ENCODE data around the gene RCVRN. TPM values are rescaled to one million over a fixed set of nuclear protein-coding genes. Genes with fewer than 3 reads are reported as not detected.

RCVRN gene
- not detected for total RNA-seq
- long read RNA-seq = 0 reads

GRCh38 chr17:9905078-9905415 lies at the start of gene RCVRN:
RCVRN (minus strand) TSS chr17:9905271; CDS start chr17:9905180, 91 bp downstream.
- intact Hi-C loops (cut with DNase I) = no loop called here
- no peaks in the 10 kb centered on the region for H3K36me3 ChIP-seq
- no peak within 1 kb of the TSS for H3K27ac ChIP-seq
- peaks cover 5% of the 10 kb centered on the region for H3K4me1 ChIP-seq
- DNase-seq (no peak), ATAC-seq (no peak)
- no peaks in the 10 kb centered on the region for H3K9me3 ChIP-seq
- no peak within 1 kb of the TSS for H3K4me3 ChIP-seq
- TF ChIP-seq, protein P1, sequence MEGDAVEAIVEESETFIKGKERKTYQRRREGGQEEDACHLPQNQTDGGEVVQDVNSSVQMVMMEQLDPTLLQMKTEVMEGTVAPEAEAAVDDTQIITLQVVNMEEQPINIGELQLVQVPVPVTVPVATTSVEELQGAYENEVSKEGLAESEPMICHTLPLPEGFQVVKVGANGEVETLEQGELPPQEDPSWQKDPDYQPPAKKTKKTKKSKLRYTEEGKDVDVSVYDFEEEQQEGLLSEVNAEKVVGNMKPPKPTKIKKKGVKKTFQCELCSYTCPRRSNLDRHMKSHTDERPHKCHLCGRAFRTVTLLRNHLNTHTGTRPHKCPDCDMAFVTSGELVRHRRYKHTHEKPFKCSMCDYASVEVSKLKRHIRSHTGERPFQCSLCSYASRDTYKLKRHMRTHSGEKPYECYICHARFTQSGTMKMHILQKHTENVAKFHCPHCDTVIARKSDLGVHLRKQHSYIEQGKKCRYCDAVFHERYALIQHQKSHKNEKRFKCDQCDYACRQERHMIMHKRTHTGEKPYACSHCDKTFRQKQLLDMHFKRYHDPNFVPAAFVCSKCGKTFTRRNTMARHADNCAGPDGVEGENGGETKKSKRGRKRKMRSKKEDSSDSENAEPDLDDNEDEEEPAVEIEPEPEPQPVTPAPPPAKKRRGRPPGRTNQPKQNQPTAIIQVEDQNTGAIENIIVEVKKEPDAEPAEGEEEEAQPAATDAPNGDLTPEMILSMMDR (IDR thresholded peaks at IDR 0.05) = no peak
- peaks cover 5% of the 10 kb centered on the region for H3K27me3 ChIP-seq (ENCODE audit: low read depth)

- Histone ChIP-seq H3K9me3 (no peaks in the 10 kb centered on the region), H3K36me3 (peaks cover 5% of the 10 kb centered on the region), H3K4me1 (no peaks in the 10 kb centered on the region), H3K4me3 (no peak overlapping the region), H3K27ac (no peak overlapping the region), H3K27me3 (ENCODE audit: low read depth) (peaks cover 1% of the 10 kb centered on the region)
- no peak for DNase-seq
- TF ChIP-seq, protein P1 (IDR thresholded peaks at IDR 0.05) = no peak
- ATAC-seq = no peak
- intact Hi-C loops (cut with DNase I) = no loop called here
These were observed 48.4 kb upstream of the RCVRN start for GRCh38 chr17:9953492-9953891.

DNA sequence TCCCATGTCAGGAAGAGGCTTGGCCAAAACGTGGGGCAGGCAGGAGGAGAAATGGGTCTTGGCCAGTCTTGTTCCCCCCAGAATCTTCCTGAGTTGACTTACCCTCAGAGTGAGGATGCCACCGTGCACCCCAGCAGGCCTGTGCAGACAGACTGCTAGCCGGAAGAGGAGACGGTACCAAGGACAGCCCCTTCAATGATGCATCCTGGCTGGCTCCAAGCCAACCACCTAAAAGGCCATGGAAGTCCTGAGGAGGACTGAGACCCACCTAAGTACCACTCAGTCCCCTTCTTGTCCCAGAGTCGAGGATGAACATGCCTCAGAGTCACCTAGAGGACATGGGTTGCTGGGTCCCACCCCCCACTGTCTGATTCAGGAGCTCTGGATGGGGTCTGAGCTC lies 46.7 kb upstream of the RCVRN start:
- no peak for DNase-seq
- no peak for ATAC-seq
- intact Hi-C loops (cut with DNase I) = no loop called here
- TF ChIP-seq, protein P1 (IDR thresholded peaks at IDR 0.05) = no peak
- H3K27me3 ChIP-seq (ENCODE audit: low read depth) = no peaks in the 10 kb centered on the region
- no peak overlapping the region for H3K4me3 ChIP-seq
- no peaks in the 10 kb centered on the region for H3K4me1 ChIP-seq
- H3K36me3 ChIP-seq = peaks cover 3% of the 10 kb centered on the region
- no peaks in the 10 kb centered on the region for H3K9me3 ChIP-seq
- H3K27ac ChIP-seq = no peak overlapping the region

- no peak for DNase-seq
- TF ChIP-seq, protein P1 (IDR thresholded peaks at IDR 0.05) = no peak
- intact Hi-C loops (cut with DNase I) = no loop called here
- H3K4me3 ChIP-seq = no peak overlapping the region
- H3K27ac ChIP-seq = no peak overlapping the region
- no peaks in the 10 kb centered on the region for H3K27me3 ChIP-seq (ENCODE audit: low read depth)
- ATAC-seq = peak; percentile 41 to 43
- no peaks in the 10 kb centered on the region for H3K4me1 ChIP-seq
- H3K36me3 ChIP-seq = peaks cover 24% of the 10 kb centered on the region
- H3K9me3 ChIP-seq = no peaks in the 10 kb centered on the region
These were observed 43.9 kb upstream of the RCVRN start for GRCh38 chr17:9948928-9949327.

DNA sequence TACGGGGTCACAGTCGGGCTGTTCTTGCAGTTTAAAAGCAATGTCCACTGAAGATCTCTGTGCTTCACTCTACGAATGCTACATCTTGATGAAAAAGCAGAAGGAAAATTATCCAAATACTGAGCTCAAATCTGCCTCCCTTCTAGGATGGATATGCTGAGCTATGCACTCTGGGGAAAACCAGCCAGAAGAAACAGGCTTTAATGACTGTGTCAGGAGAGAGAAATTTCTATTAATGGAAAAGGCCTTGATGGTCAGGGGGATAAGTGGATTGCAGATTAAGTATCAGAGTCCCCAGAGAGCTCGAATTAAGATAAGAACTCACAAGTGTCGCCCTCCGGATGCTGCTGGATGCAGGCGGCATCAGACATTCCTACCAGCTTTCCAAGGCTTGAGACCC lies 39.6 kb upstream of the RCVRN start:
- H3K36me3 ChIP-seq = peaks cover 62% of the 10 kb centered on the region
- no peak for ATAC-seq
- TF ChIP-seq, protein P1 (IDR thresholded peaks at IDR 0.05) = no peak
- H3K27me3 ChIP-seq (ENCODE audit: low read depth) = no peaks in the 10 kb centered on the region
- no peak overlapping the region for H3K4me3 ChIP-seq
- intact Hi-C loops (cut with DNase I) = no loop called here
- H3K27ac ChIP-seq = no peak overlapping the region
- H3K9me3 ChIP-seq = no peaks in the 10 kb centered on the region
- H3K4me1 ChIP-seq = no peaks in the 10 kb centered on the region
- DNase-seq = no peak

DNA sequence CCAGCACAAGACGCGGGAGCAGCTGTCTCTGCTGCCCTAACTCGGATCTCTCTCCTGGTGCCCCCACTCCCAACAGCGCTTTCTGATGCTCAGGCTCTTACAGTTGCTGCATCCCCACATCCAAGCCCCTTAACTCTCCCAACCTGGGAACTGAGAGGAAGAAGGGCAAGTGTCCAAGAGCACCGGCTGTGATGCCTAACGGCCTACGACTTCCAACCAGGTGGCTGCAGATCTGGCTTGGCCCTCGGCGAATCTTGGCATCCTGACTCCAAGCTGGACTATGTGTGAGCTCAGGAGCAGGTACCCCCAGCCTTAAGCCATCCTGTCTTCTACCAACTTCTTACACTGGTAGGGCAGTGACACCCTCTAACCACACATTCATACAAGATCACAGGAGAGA lies 38.3 kb upstream of the RCVRN start:
- TF ChIP-seq, protein P1 (IDR thresholded peaks at IDR 0.05) = no peak
- DNase-seq = no peak
- Histone ChIP-seq H3K36me3 (peaks cover 67% of the 10 kb centered on the region), H3K9me3 (no peaks in the 10 kb centered on the region), H3K27me3 (ENCODE audit: low read depth) (no peaks in the 10 kb centered on the region), H3K4me1 (no peaks in the 10 kb centered on the region), H3K4me3 (no peak overlapping the region), H3K27ac (no peak overlapping the region)
- ATAC-seq = no peak
- intact Hi-C loops (cut with DNase I) = no loop called here
